Measurements from ENCODE around the gene WASL.
"Not testable (repeated sequence)": the region's sequence is repeated elsewhere in the genome, so short reads cannot be mapped to it uniquely, and the experiment has no call there.

Gene WASL

GRCh38 chr7:123787220-123788007 is 38.6 kb upstream of the WASL start:
- Histone ChIP-seq H3K27me3 (ENCODE audit: control insufficient read depth in 5 of 5, insufficient read depth in 4 of 5, low read length in 5 of 5) (no peaks in the 10 kb centered on the region), H3K27ac (ENCODE audit: low read depth, low read length) (no peak overlapping the region), H3K9me3 (ENCODE audit: control insufficient read depth in 5 of 5, low read length in 5 of 5) (no peaks in the 10 kb centered on the region), H3K4me1 (ENCODE audit: control insufficient read depth in 5 of 5, insufficient read depth in 5 of 5, low read length in 5 of 5) (peaks cover 0 to 7% (median 0%) of the 10 kb centered on the region in 5 donors), H3K9ac (ENCODE audit: low read length in 5 of 5) (no peak overlapping the region), H3K36me3 (ENCODE audit: control insufficient read depth in 5 of 5, insufficient read depth in 5 of 5, low read length in 5 of 5) (no peaks in the 10 kb centered on the region), H3K4me3 (ENCODE audit: low read depth in 1 of 5, low read length in 5 of 5) (no peak overlapping the region)

- no peaks in the 10 kb centered on the region for H3K36me3 ChIP-seq (ENCODE audit: control insufficient read depth in 5 of 5, insufficient read depth in 5 of 5, low read length in 5 of 5)
- H3K4me3 ChIP-seq (ENCODE audit: low read depth in 1 of 5, low read length in 5 of 5): no peak overlapping the region
- H3K27ac ChIP-seq (ENCODE audit: low read depth, low read length): no peak overlapping the region
- no peak overlapping the region for H3K9ac ChIP-seq (ENCODE audit: low read length in 5 of 5)
- no peaks in the 10 kb centered on the region for H3K27me3 ChIP-seq (ENCODE audit: control insufficient read depth in 5 of 5, insufficient read depth in 4 of 5, low read length in 5 of 5)
- no peaks in the 10 kb centered on the region for H3K9me3 ChIP-seq (ENCODE audit: control insufficient read depth in 5 of 5, low read length in 5 of 5)
- H3K4me1 ChIP-seq (ENCODE audit: control insufficient read depth in 5 of 5, insufficient read depth in 5 of 5, low read length in 5 of 5): peaks cover 0 to 7% (median 0%) of the 10 kb centered on the region in 5 donors
Measured at GRCh38 chr7:123784263-123784662, 35.5 kb upstream of the WASL start.

GRCh38 chr7:123783820-123784219 is 35.0 kb upstream of the WASL start:
- Histone ChIP-seq H3K4me3 (ENCODE audit: low read depth in 1 of 5, low read length in 5 of 5) (no peak overlapping the region), H3K27me3 (ENCODE audit: control insufficient read depth in 5 of 5, insufficient read depth in 4 of 5, low read length in 5 of 5) (no peaks in the 10 kb centered on the region), H3K9me3 (ENCODE audit: control insufficient read depth in 5 of 5, low read length in 5 of 5) (no peaks in the 10 kb centered on the region), H3K9ac (ENCODE audit: low read length in 5 of 5) (no peak overlapping the region), H3K27ac (ENCODE audit: low read depth, low read length) (no peak overlapping the region), H3K36me3 (ENCODE audit: control insufficient read depth in 5 of 5, insufficient read depth in 5 of 5, low read length in 5 of 5) (no peaks in the 10 kb centered on the region), H3K4me1 (ENCODE audit: control insufficient read depth in 5 of 5, insufficient read depth in 5 of 5, low read length in 5 of 5) (peaks cover 0 to 7% (median 0%) of the 10 kb centered on the region in 5 donors)

- Histone ChIP-seq H3K9ac (ENCODE audit: low read length in 5 of 5) (no peak overlapping the region), H3K9me3 (ENCODE audit: control insufficient read depth in 5 of 5, low read length in 5 of 5) (no peaks in the 10 kb centered on the region), H3K4me3 (ENCODE audit: low read depth in 1 of 5, low read length in 5 of 5) (no peak overlapping the region), H3K36me3 (ENCODE audit: control insufficient read depth in 5 of 5, insufficient read depth in 5 of 5, low read length in 5 of 5) (no peaks in the 10 kb centered on the region), H3K27me3 (ENCODE audit: control insufficient read depth in 5 of 5, insufficient read depth in 4 of 5, low read length in 5 of 5) (no peaks in the 10 kb centered on the region), H3K4me1 (ENCODE audit: control insufficient read depth in 5 of 5, insufficient read depth in 5 of 5, low read length in 5 of 5) (peaks cover 0 to 7% (median 0%) of the 10 kb centered on the region in 5 donors), H3K27ac (ENCODE audit: low read depth, low read length) (no peak overlapping the region)
Measured at GRCh38 chr7:123782071-123782798, 33.4 kb upstream of the WASL start.

GRCh38 chr7:123780472-123780871 is 31.7 kb upstream of the WASL start:
- H3K4me3 ChIP-seq (ENCODE audit: low read depth in 1 of 5, low read length in 5 of 5); H3K27ac ChIP-seq (ENCODE audit: low read depth, low read length); H3K4me1 ChIP-seq (ENCODE audit: control insufficient read depth in 5 of 5, insufficient read depth in 5 of 5, low read length in 5 of 5); H3K9me3 ChIP-seq (ENCODE audit: control insufficient read depth in 5 of 5, low read length in 5 of 5); H3K27me3 ChIP-seq (ENCODE audit: control insufficient read depth in 5 of 5, insufficient read depth in 4 of 5, low read length in 5 of 5); H3K9ac ChIP-seq (ENCODE audit: low read length in 5 of 5); H3K36me3 ChIP-seq (ENCODE audit: control insufficient read depth in 5 of 5, insufficient read depth in 5 of 5, low read length in 5 of 5): not testable (repeated sequence)

- no peak overlapping the region for H3K27ac ChIP-seq (ENCODE audit: low read depth, low read length)
Measured at GRCh38 chr7:123774496-123774895, 25.7 kb upstream of the WASL start.

GRCh38 chr7:123773481-123773880 is 24.7 kb upstream of the WASL start:
- no peaks in the 10 kb centered on the region for H3K4me1 ChIP-seq (ENCODE audit: control insufficient read depth in 5 of 5, insufficient read depth in 5 of 5, low read length in 5 of 5)
- H3K4me3 ChIP-seq (ENCODE audit: low read depth in 1 of 5, low read length in 5 of 5): no peak overlapping the region
- no peaks in the 10 kb centered on the region for H3K9me3 ChIP-seq (ENCODE audit: control insufficient read depth in 5 of 5, low read length in 5 of 5)
- H3K9ac ChIP-seq (ENCODE audit: low read length in 5 of 5): no peak overlapping the region
- peaks cover 0 to 5% (median 0%) of the 10 kb centered on the region in 5 donors for H3K27me3 ChIP-seq (ENCODE audit: control insufficient read depth in 5 of 5, insufficient read depth in 4 of 5, low read length in 5 of 5)
- H3K27ac ChIP-seq (ENCODE audit: low read depth, low read length): no peak overlapping the region
- no peaks in the 10 kb centered on the region for H3K36me3 ChIP-seq (ENCODE audit: control insufficient read depth in 5 of 5, insufficient read depth in 5 of 5, low read length in 5 of 5)

More at GRCh38 chr7:123774496-123774895, 25.7 kb upstream of the WASL start:
- no peak overlapping the region for H3K4me3 ChIP-seq (ENCODE audit: low read depth in 1 of 5, low read length in 5 of 5)
- no peak overlapping the region for H3K9ac ChIP-seq (ENCODE audit: low read length in 5 of 5)
- no peaks in the 10 kb centered on the region for H3K4me1 ChIP-seq (ENCODE audit: control insufficient read depth in 5 of 5, insufficient read depth in 5 of 5, low read length in 5 of 5)
- peaks cover 0 to 5% (median 0%) of the 10 kb centered on the region in 5 donors for H3K27me3 ChIP-seq (ENCODE audit: control insufficient read depth in 5 of 5, insufficient read depth in 4 of 5, low read length in 5 of 5)
- H3K36me3 ChIP-seq (ENCODE audit: control insufficient read depth in 5 of 5, insufficient read depth in 5 of 5, low read length in 5 of 5): no peaks in the 10 kb centered on the region
- H3K9me3 ChIP-seq (ENCODE audit: control insufficient read depth in 5 of 5, low read length in 5 of 5): no peaks in the 10 kb centered on the region

GRCh38 chr7:123772652-123773051 is 23.8 kb upstream of the WASL start:
- no peak overlapping the region for H3K27ac ChIP-seq (ENCODE audit: low read depth, low read length)
- no peak overlapping the region for H3K9ac ChIP-seq (ENCODE audit: low read length in 5 of 5)
- no peaks in the 10 kb centered on the region for H3K4me1 ChIP-seq (ENCODE audit: control insufficient read depth in 5 of 5, insufficient read depth in 5 of 5, low read length in 5 of 5)
- H3K4me3 ChIP-seq (ENCODE audit: low read depth in 1 of 5, low read length in 5 of 5): no peak overlapping the region
- no peaks in the 10 kb centered on the region for H3K9me3 ChIP-seq (ENCODE audit: control insufficient read depth in 5 of 5, low read length in 5 of 5)
- peaks cover 0 to 5% (median 0%) of the 10 kb centered on the region in 5 donors for H3K27me3 ChIP-seq (ENCODE audit: control insufficient read depth in 5 of 5, insufficient read depth in 4 of 5, low read length in 5 of 5)
- no peaks in the 10 kb centered on the region for H3K36me3 ChIP-seq (ENCODE audit: control insufficient read depth in 5 of 5, insufficient read depth in 5 of 5, low read length in 5 of 5)

- H3K4me1 ChIP-seq (ENCODE audit: control insufficient read depth in 5 of 5, insufficient read depth in 5 of 5, low read length in 5 of 5): no peaks in the 10 kb centered on the region
Measured at GRCh38 chr7:123771846-123772245, 23.0 kb upstream of the WASL start.

GRCh38 chr7:123771256-123771655 is 22.5 kb upstream of the WASL start:
- no peak overlapping the region for H3K27ac ChIP-seq (ENCODE audit: low read depth, low read length)
- H3K4me1 ChIP-seq (ENCODE audit: control insufficient read depth in 5 of 5, insufficient read depth in 5 of 5, low read length in 5 of 5): no peaks in the 10 kb centered on the region
- H3K9ac ChIP-seq (ENCODE audit: low read length in 5 of 5): no peak overlapping the region

More at GRCh38 chr7:123771846-123772245, 23.0 kb upstream of the WASL start:
- Histone ChIP-seq H3K9ac (ENCODE audit: low read length in 5 of 5) (no peak overlapping the region), H3K27ac (ENCODE audit: low read depth, low read length) (no peak overlapping the region), H3K27me3 (ENCODE audit: control insufficient read depth in 5 of 5, insufficient read depth in 4 of 5, low read length in 5 of 5) (peaks cover 0 to 5% (median 0%) of the 10 kb centered on the region in 5 donors), H3K36me3 (ENCODE audit: control insufficient read depth in 5 of 5, insufficient read depth in 5 of 5, low read length in 5 of 5) (no peaks in the 10 kb centered on the region), H3K9me3 (ENCODE audit: control insufficient read depth in 5 of 5, low read length in 5 of 5) (no peaks in the 10 kb centered on the region), H3K4me3 (ENCODE audit: low read depth in 1 of 5, low read length in 5 of 5) (no peak overlapping the region)

More at GRCh38 chr7:123771256-123771655, 22.5 kb upstream of the WASL start:
- no peak overlapping the region for H3K4me3 ChIP-seq (ENCODE audit: low read depth in 1 of 5, low read length in 5 of 5)
- peaks cover 0 to 5% (median 0%) of the 10 kb centered on the region in 5 donors for H3K27me3 ChIP-seq (ENCODE audit: control insufficient read depth in 5 of 5, insufficient read depth in 4 of 5, low read length in 5 of 5)
- no peaks in the 10 kb centered on the region for H3K9me3 ChIP-seq (ENCODE audit: control insufficient read depth in 5 of 5, low read length in 5 of 5)
- H3K36me3 ChIP-seq (ENCODE audit: control insufficient read depth in 5 of 5, insufficient read depth in 5 of 5, low read length in 5 of 5): no peaks in the 10 kb centered on the region

Measured in subcutaneous abdominal adipose tissue (tissue), 5 donors.